ENCODE data around the gene NT5C1A. TPM values are rescaled to one million over a fixed set of nuclear protein-coding genes. Genes with fewer than 3 reads are reported as not detected.
A peak's percentile ranks its signal among the peaks of the same experiment; 100 is the strongest.

Gene NT5C1A
- total RNA-seq, 4 donors from 2014 or later, result not detected

DNA sequence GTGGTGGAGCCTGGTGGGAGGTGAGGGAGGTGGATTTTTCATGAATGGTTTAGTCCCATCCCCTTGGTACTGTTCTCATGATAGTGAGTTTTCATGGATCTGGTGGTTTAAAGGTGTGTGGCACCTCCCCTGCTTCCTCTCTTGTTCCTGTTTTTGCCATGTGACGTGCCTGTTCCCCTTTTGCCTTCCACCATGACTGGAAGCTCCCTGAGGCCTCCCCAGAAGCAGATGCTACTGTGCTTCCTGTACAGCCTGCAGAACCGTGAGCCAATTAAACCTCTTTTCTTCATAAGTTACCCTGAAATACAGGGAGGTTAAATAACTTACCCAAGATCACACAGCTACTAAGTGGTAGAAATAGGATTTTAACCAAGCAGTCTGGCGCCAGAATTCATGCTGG is 28.2 kb downstream of the NT5C1A start:
- no peak overlapping the region for H3K4me3 ChIP-seq (ENCODE audit: low read depth, poor library complexity, severe bottlenecking)
- DNase-seq (ENCODE audit: low spot score in 2 of 2), result no peak
- no peak for TF ChIP-seq POLR2A (IDR thresholded peaks at IDR 0.05)
- TF ChIP-seq, protein P1, sequence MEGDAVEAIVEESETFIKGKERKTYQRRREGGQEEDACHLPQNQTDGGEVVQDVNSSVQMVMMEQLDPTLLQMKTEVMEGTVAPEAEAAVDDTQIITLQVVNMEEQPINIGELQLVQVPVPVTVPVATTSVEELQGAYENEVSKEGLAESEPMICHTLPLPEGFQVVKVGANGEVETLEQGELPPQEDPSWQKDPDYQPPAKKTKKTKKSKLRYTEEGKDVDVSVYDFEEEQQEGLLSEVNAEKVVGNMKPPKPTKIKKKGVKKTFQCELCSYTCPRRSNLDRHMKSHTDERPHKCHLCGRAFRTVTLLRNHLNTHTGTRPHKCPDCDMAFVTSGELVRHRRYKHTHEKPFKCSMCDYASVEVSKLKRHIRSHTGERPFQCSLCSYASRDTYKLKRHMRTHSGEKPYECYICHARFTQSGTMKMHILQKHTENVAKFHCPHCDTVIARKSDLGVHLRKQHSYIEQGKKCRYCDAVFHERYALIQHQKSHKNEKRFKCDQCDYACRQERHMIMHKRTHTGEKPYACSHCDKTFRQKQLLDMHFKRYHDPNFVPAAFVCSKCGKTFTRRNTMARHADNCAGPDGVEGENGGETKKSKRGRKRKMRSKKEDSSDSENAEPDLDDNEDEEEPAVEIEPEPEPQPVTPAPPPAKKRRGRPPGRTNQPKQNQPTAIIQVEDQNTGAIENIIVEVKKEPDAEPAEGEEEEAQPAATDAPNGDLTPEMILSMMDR (IDR thresholded peaks at IDR 0.05), result no peak
- intact Hi-C loops (cut with DNase I; ENCODE audit: low total_unique reads), result no loop called here
- WGBS, 2 donors, result 86 to 94% methylated on average over 3 of the region's 3 CpGs

DNA sequence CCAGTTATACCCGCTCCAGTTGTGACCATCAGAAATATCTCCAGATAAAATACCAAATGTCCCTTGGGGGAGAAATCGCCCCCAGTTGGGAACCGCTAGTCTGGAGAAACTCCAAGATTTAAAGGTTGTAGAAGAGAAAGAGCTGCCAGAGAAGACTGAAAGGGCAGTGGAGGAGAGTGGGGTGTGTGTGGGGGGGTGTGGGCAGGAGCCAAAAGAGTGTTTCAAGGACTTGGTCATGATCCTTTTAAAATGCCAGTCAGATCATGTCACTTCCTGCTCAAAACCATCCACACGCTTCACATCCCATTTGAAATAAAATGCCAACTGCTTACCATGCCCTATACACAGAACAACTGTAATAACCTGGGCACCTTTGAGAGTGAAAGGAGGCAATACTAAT is 29.1 kb downstream of the NT5C1A start:
- H3K4me3 ChIP-seq (ENCODE audit: low read depth, poor library complexity, severe bottlenecking), result no peak overlapping the region
- 66 to 73% methylated on average over 4 of the region's 4 CpGs for WGBS, 2 donors
- no peak for DNase-seq (ENCODE audit: low spot score in 2 of 2)

DNA sequence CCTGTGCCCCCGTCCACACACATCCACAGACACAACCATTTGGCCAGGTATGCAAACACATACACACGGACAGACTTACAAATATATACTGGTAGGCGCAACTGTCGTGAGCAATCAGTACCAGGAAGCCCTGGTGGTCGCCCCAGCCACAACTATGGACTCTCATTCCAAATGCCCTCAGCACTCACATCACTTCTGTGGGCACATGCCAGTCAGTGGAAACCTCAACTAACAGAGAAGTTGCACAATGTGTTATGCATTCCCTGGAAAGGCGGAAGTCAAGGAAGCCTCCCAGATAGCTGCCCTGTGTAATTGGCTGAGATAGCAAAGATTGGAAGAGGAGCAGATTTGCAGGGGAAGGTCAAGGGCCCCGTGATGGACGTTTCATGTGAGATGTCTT is 31.0 kb downstream of the NT5C1A start:
- no peak overlapping the region for H3K4me3 ChIP-seq (ENCODE audit: low read depth, poor library complexity, severe bottlenecking)
- no peak for TF ChIP-seq POLR2A (IDR thresholded peaks at IDR 0.05)
- TF ChIP-seq, protein P1 (IDR thresholded peaks at IDR 0.05), result no peak
- intact Hi-C loops (cut with DNase I; ENCODE audit: low total_unique reads), result no loop called here
- 89 to 91% methylated on average over 8 of the region's 8 CpGs for WGBS, 2 donors
- DNase-seq (ENCODE audit: low spot score in 2 of 2), result no peak

More for the DNA sequence above, 29.1 kb downstream of the NT5C1A start:
- intact Hi-C loops (cut with DNase I; ENCODE audit: low total_unique reads), result no loop called here
- TF ChIP-seq POLR2A (IDR thresholded peaks at IDR 0.05), result no peak
- TF ChIP-seq, protein P1 (IDR thresholded peaks at IDR 0.05), result no peak

DNA sequence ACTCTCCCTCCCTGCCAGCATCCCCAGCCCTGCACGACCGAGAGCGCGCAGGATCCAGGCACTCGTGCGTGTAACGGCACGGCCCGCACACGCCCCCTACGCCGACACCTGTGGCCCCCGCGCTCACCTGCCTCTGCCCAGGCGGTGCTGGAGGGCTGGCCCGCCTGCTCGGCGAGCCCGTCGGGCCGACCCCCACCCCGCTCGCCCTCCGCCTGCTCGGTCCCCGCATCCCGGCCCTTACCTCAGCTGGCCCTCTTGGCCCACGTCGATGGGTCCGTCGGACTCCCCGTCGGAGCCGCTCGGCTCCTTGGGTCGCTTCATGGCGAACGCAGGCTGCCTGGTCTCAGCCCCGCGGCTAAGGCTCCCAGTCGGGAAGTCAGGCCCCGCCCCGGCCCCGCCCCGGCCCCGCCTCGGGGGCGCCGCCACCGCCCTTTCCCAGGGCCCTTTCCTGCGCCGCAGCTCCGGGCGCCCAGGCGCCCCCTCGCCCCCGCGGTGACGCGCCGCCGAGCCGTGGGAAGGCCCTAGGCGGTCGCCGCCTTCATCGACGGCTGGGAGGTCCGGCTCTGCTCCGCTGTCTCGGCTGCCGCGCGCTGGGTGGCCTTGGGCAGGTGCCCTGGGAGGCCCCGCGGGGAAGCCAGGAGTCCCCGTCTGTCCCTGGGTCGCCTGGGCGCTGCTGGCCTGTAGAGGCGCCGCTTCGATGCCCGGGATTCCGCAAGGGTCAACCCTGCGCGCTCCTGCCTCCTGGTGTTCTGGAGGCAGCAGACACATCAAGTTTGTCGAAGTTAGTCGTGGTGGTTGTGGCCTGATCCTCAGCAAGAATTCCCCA is 32.4 kb downstream of the NT5C1A start, which contains the start of gene HEYL:
TSS of gene HEYL (minus strand) at position 339 of the 826 bp plus-strand sequence. CDS start at position 321, 18 bp downstream.
- TF ChIP-seq, protein P1 (IDR thresholded peaks at IDR 0.05), result no peak
- TF ChIP-seq POLR2A (IDR thresholded peaks at IDR 0.05), result no peak
- peak within 1 kb of the TSS; percentile 23 for H3K4me3 ChIP-seq (ENCODE audit: low read depth, poor library complexity, severe bottlenecking)
- DNase-seq (ENCODE audit: low spot score in 2 of 2), result peak in 1 of 2 donors; percentile 92
- intact Hi-C loops (cut with DNase I; ENCODE audit: low total_unique reads), result no loop called here
- WGBS, 2 donors, result 18 to 35% methylated on average over 24 to 44 of the region's 88 CpGs

DNA sequence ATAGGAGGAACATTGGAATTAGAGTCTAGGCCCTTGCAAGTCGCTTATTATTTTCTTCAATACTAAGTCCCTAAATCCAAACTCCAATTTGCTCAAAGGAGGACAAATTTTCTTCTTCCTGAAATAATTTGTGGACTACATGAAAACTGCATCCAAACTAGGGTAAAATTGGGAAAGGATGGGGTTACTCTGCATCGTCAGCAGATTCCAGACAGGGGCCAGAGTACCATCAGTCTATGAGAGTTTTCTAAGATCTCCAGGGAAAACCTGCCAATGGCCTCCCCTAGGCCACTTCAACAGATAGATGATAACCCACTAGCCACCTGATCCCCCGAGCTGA is 33.0 kb downstream of the NT5C1A start:
- intact Hi-C loops (cut with DNase I; ENCODE audit: low total_unique reads), result no loop called here
- WGBS, 2 donors, result 59 to 70% methylated on average over 3 of the region's 3 CpGs
- DNase-seq (ENCODE audit: low spot score in 2 of 2), result no peak
- TF ChIP-seq, protein P1 (IDR thresholded peaks at IDR 0.05), result no peak
- no peak for TF ChIP-seq POLR2A (IDR thresholded peaks at IDR 0.05)
- H3K4me3 ChIP-seq (ENCODE audit: low read depth, poor library complexity, severe bottlenecking), result no peak overlapping the region

Measured in lower leg skin (tissue), 4 donors.